K562 (cell line): ENCODE measurements around the gene SPACA9. TPM values are rescaled to one million over a fixed set of nuclear protein-coding genes. Genes with fewer than 3 reads are reported as not detected.

Experiments
- ATAC-seq: fragments of 200-7000 bp; cut with Tn5 transposase; 3 replicates; pipeline ENCODE4 v1.9.1; 2020; ENCODE audit warnings: moderate library complexity
- BruUV-seq: library from RNA; stranded (reverse); fragments of 400-500 nt; replicated peaks from 2 replicates; lab custom pipeline; 2021; lab: Mats Ljungman, UMichigan
- CTCF ChIA-PET: fragments of 300-600 bp; formaldehyde crosslinking; extraction: SDS; loops from one replicate; lab custom pipeline; 2021; ENCODE audit warnings: low intra/inter-chr PET ratio; lab: Yijun Ruan, JAX
- POLR2A ChIA-PET: fragments of 300-600, 350-650 bp; sonication (Branson Sonifier 250); formaldehyde crosslinking; extraction: SDS; loops from one replicate; lab custom pipeline; 2021; ENCODE audit warnings: antibody characterized with exemption, inconsistent platforms; lab: Yijun Ruan, JAX
- DNase-seq, 4 experiments: peaks; one replicate each; pipeline versions ENCODE4 v3.0.0 to v3.0.0-alpha.2; 2011 to 2018; ENCODE audit warnings: low spot score in 3 of 4, mixed read lengths in 3 of 4; ENCODE audit errors: extremely low read depth in 1 of 4
- FAIRE-seq: peaks from 2 replicates; lab custom pipeline; 2011; peaks lifted over from hg19 to GRCh38; lab: Jason Lieb, UNC
- H2AFZ ChIP-seq: 2 replicates; pipeline ENCODE4 v1.6.0; 2011; ENCODE audit warnings: low read depth, low read length, control low read depth, inconsistent platforms
- H3K27ac ChIP-seq: fragments of 200-600 bp; 3 replicates; pipeline ENCODE4 v1.8.0; 2011; ENCODE audit warnings: low read depth, mild to moderate bottlenecking, control low read depth, inconsistent platforms, low read length, moderate library complexity, mixed read lengths; ENCODE audit errors: extremely low read depth
- H3K27me3 ChIP-seq, 2 experiments: fragments of 300-600 bp in 1 of 2; 2 replicates in 1 of 2; 3 replicates in 1 of 2; pipeline versions ENCODE4 v1.6.0 to v1.8.0; 2011; ENCODE audit warnings: inconsistent platforms in 2 of 2, low read length in 2 of 2, mild to moderate bottlenecking in 1 of 2, mixed read lengths in 1 of 2, moderate library complexity in 1 of 2; ENCODE audit not compliant: control insufficient read depth in 2 of 2, insufficient read depth in 2 of 2
- H3K36me3 ChIP-seq: fragments of 300-600 bp; 3 replicates; pipeline ENCODE4 v1.8.0; 2011; ENCODE audit warnings: mild to moderate bottlenecking, low read length, inconsistent platforms; ENCODE audit not compliant: control insufficient read depth, insufficient read depth
- H3K4me1 ChIP-seq, 2 experiments: fragments of 200-600 bp in 1 of 2; replicated peaks in 1 of 2; 2 replicates in 1 of 2; 3 replicates in 1 of 2; pipeline versions ENCODE4 v1.5.1 to v1.8.0; 2011; ENCODE audit warnings: inconsistent platforms in 2 of 2, low read length in 2 of 2, mild to moderate bottlenecking in 1 of 2, mixed read lengths in 1 of 2, moderate library complexity in 1 of 2; ENCODE audit not compliant: control insufficient read depth in 2 of 2, insufficient read depth in 2 of 2
- H3K4me2 ChIP-seq: 2 replicates; pipeline ENCODE4 v1.6.1; 2011; ENCODE audit warnings: low read length, control low read depth, inconsistent platforms, mixed read lengths; ENCODE audit not compliant: insufficient read depth
- H3K4me3 ChIP-seq: fragments of 200-600 bp; sonication (generic), shearing (Covaris generic); 2 replicates; pipeline ENCODE4 v1.5.1; 2016; ENCODE audit warnings: control low read depth, inconsistent platforms
- H3K79me2 ChIP-seq: fragments of 200-600 bp; 3 replicates; pipeline ENCODE4 v1.8.0; 2011; ENCODE audit warnings: low read length, inconsistent platforms; ENCODE audit not compliant: control insufficient read depth, insufficient read depth
- H3K9ac ChIP-seq, 2 experiments: 2 replicates each; pipeline versions ENCODE4 v1.6.0 to v1.6.1; 2011; ENCODE audit warnings: low read depth in 2 of 2, low read length in 2 of 2, control low read depth in 1 of 2, inconsistent platforms in 1 of 2, mild to moderate bottlenecking in 1 of 2, mixed read lengths in 1 of 2; ENCODE audit not compliant: insufficient read depth in 1 of 2
- H3K9me1 ChIP-seq: one replicate; pipeline ENCODE4 v1.6.0; 2011; ENCODE audit warnings: inconsistent platforms, mild to moderate bottlenecking, low read length, moderate library complexity; ENCODE audit not compliant: control insufficient read depth, insufficient read depth
- H3K9me3 ChIP-seq: replicated peaks from 2 replicates; pipeline ENCODE4 v1.5.1; 2011; ENCODE audit warnings: low read depth, low read length, inconsistent platforms; ENCODE audit not compliant: control insufficient read depth, insufficient read depth
- H4K20me1 ChIP-seq: replicated peaks from 2 replicates; pipeline ENCODE4 v1.6.1; 2011; ENCODE audit warnings: low read length, inconsistent platforms, mixed read lengths; ENCODE audit not compliant: control insufficient read depth, insufficient read depth
- ASH1L ChIP-seq: fragments of 450-650 bp; IDR thresholded peaks from 2 replicates; pipeline ENCODE4 v1.6.1; 2018; ENCODE audit warnings: borderline replicate concordance, mild to moderate bottlenecking, low read depth; ENCODE audit not compliant: partially characterized antibody
- DPF2 ChIP-seq: fragments of 450-650 bp; IDR thresholded peaks from 2 replicates; pipeline ENCODE4 v1.6.1; 2016
- NFE2 ChIP-seq: IDR thresholded peaks from 2 replicates; pipeline ENCODE4 v1.6.1; 2014; ENCODE audit warnings: antibody characterized with exemption, low read depth
- SMAD3 ChIP-seq: fragments of 450-650 bp; formaldehyde crosslinking; conservative IDR thresholded peaks from 2 replicates; pipeline ENCODE4 v1.4.0; 2020; ENCODE audit warnings: mild to moderate bottlenecking
- TRIM28 ChIP-seq: fragments of 450-650 bp; IDR thresholded peaks from 2 replicates; pipeline ENCODE4 v1.6.1; 2017
- ZNF316 ChIP-seq: fragments of 450-650 bp; IDR thresholded peaks from 2 replicates; pipeline ENCODE4 v1.6.1; 2016
- WGBS: fragments of 100-300 bp; shearing (Covaris generic); methylation state at CpG from one replicate; pipeline ENCODE4 v1.1.6; 2016; ENCODE audit warnings: low coverage, mixed read lengths; ENCODE audit not compliant: insufficient coverage; ENCODE audit errors: missing lambda C conversion rate; 5-methylcytosine and 5-hydroxymethylcytosine counted together
- in situ Hi-C: fragments of 300-500 bp; cut with MboI; formaldehyde crosslinking; loops from 4 replicates; pipeline ENCODE4 v1.15.0; 2018; ENCODE audit warnings: inconsistent platforms, mixed read lengths
- intact Hi-C: fragments of 100-400 bp; cut with micrococcal nuclease; formaldehyde crosslinking; loops from 2 replicates; pipeline ENCODE4 v1.14.2; 2022
- polyA plus RNA-seq, 8 experiments: library from polyadenylated mRNA; depleted of rRNA in 4 of 8; stranded (reverse) in 5 of 8; unstranded in 3 of 8; fragments of >200 nt; fragmentation: Nextera tagmentation in 2 of 8; fragmentation: Illumina TruSeq in 1 of 8; extraction: Ambion mirVana in 2 of 8; extraction: Trizol in 1 of 8; gene quantifications; 2 replicates each; pipeline versions ENCODE4 v1.2.1 to v1.2.3, GENCODE V29; 2011 to 2014; ENCODE audit warnings: inconsistent platforms in 1 of 8, missing spikeins in 1 of 8
- total RNA-seq, 7 experiments: library from RNA; depleted of rRNA in 6 of 7; stranded (reverse); fragments of >200 nt in 6 of 7; fragmentation: Illumina TruSeq in 2 of 7; extraction: Trizol in 2 of 7; gene quantifications; 2 replicates each; pipeline versions ENCODE4 v1.2.1 to v1.2.3, GENCODE V29; 2011 to 2021; ENCODE audit warnings: low replicate concordance in 1 of 7
- TF ChIP-seq, protein P1 (sequence below): IDR thresholded peaks from 3 replicates; pipeline ENCODE4 v1.6.1; 2011; ENCODE audit warnings: borderline replicate concordance, mild to moderate bottlenecking, moderate library complexity; ENCODE audit not compliant: insufficient read length; ENCODE audit errors: extremely low read depth

Gene SPACA9
- total and polyA plus RNA-seq, 9 of the 15 experiments (the other 6 are each of a cell fraction or from before 2014, with no cell fraction given), result 0.06 to 0.51 (median 0.36) TPM

DNA sequence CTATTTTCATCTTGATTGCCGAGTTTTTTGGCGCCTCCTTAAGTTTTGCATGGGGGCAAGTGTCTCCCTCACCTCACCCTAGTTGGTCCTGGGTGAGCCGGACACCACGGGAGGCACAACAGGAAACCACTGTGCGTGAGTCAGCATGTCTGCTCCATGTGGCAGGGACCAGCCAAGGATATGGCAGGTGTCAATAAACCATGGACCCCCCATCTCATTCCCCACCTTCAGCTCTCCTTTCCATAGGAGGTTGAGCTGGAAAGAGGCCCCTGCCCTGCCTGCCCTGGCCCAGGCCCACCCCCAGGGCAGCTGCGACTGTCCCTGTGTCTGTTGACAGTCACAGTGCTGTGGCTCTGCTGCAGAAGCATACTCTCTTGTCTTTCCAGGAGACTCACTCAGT lies 3.1 kb downstream of the SPACA9 start:
- POLR2A ChIA-PET, result no interaction called here
- intact Hi-C loops (loop anchor here (2.0 kb wide), 1 partner anchor 43 kb away; no protein-coding TSS in a partner anchor), in situ Hi-C loops (no loop called here)
- no peaks in the 10 kb centered on the region for H3K36me3 ChIP-seq
- no TSS peak for BruUV-seq
- H3K9me3 ChIP-seq, result no peaks in the 10 kb centered on the region
- peaks cover 0 to 18% of the 10 kb centered on the region in 2 experiments; a peak in 3 of 5 replicates for H3K4me1 ChIP-seq
- CTCF ChIA-PET, result no interaction called here
- H3K4me2 ChIP-seq, result no peak overlapping the region
- H3K9me1 ChIP-seq, result no peaks in the 10 kb centered on the region
- H3K9ac ChIP-seq, result 0 out of 4 replicates have a peak overlapping the region, but pooled peaks of 1 of the 2 experiments have one; percentile 18
- H4K20me1 ChIP-seq, result no peaks in the 10 kb centered on the region; the same call in 1 of the 2 replicates
- H2AFZ ChIP-seq, result peak overlapping the region; percentile 34; the same call in 1 of the 2 replicates
- no peaks in the 10 kb centered on the region for H3K79me2 ChIP-seq
- 25% methylated on average over 6 of the region's 6 CpGs for WGBS
- no peak for FAIRE-seq
- TF ChIP-seq DPF2 (no peak), ZNF316 (0 out of 2 replicates have a peak, but pooled peaks have one; percentile 3), SMAD3 (CRISPR knock-in tag) (no peak), NFE2 (peak; percentile 43; the same call in 1 of the 2 replicates), TRIM28 (no peak), ASH1L (no peak)
- TF ChIP-seq, protein P1, sequence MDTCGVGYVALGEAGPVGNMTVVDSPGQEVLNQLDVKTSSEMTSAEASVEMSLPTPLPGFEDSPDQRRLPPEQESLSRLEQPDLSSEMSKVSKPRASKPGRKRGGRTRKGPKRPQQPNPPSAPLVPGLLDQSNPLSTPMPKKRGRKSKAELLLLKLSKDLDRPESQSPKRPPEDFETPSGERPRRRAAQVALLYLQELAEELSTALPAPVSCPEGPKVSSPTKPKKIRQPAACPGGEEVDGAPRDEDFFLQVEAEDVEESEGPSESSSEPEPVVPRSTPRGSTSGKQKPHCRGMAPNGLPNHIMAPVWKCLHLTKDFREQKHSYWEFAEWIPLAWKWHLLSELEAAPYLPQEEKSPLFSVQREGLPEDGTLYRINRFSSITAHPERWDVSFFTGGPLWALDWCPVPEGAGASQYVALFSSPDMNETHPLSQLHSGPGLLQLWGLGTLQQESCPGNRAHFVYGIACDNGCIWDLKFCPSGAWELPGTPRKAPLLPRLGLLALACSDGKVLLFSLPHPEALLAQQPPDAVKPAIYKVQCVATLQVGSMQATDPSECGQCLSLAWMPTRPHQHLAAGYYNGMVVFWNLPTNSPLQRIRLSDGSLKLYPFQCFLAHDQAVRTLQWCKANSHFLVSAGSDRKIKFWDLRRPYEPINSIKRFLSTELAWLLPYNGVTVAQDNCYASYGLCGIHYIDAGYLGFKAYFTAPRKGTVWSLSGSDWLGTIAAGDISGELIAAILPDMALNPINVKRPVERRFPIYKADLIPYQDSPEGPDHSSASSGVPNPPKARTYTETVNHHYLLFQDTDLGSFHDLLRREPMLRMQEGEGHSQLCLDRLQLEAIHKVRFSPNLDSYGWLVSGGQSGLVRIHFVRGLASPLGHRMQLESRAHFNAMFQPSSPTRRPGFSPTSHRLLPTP, result no peak
- TF ChIP-seq, all 486 proteins: peak for 2
- Histone ChIP-seq H3K27ac (no peak overlapping the region), H3K4me3 (no peak overlapping the region), H3K27me3 (peaks cover 26 to 44% of the 10 kb centered on the region in 2 experiments; a peak in 4 of 5 replicates)
- DNase-seq (no peak), ATAC-seq (no peak)
